LHCN-M2 (cell line): ENCODE results near the gene KDF1. TPM values are rescaled to one million over a fixed set of nuclear protein-coding genes. Genes with fewer than 3 reads are reported as not detected.

ENCODE experiments used
- DNase-seq: peaks from one replicate; pipeline ENCODE4 v3.0.0-alpha.2; 2012; ENCODE audit warnings: low read depth
- polyA plus RNA-seq: library from polyadenylated mRNA; unstranded; fragments of >200 nt; gene quantifications from one replicate; pipeline ENCODE4 v1.2.1, GENCODE V29; 2012; ENCODE audit warnings: missing spikeins
- total RNA-seq: library from RNA; depleted of rRNA; stranded (reverse); fragments of >200 nt; gene quantifications from 2 replicates; pipeline ENCODE4 v1.2.3, GENCODE V29; 2014; rRNA removed

KDF1 gene, protein sequence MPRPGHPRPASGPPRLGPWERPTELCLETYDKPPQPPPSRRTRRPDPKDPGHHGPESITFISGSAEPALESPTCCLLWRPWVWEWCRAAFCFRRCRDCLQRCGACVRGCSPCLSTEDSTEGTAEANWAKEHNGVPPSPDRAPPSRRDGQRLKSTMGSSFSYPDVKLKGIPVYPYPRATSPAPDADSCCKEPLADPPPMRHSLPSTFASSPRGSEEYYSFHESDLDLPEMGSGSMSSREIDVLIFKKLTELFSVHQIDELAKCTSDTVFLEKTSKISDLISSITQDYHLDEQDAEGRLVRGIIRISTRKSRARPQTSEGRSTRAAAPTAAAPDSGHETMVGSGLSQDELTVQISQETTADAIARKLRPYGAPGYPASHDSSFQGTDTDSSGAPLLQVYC
- total RNA-seq, result not detected in 2 replicates
- polyA plus RNA-seq, result not detected

DNA sequence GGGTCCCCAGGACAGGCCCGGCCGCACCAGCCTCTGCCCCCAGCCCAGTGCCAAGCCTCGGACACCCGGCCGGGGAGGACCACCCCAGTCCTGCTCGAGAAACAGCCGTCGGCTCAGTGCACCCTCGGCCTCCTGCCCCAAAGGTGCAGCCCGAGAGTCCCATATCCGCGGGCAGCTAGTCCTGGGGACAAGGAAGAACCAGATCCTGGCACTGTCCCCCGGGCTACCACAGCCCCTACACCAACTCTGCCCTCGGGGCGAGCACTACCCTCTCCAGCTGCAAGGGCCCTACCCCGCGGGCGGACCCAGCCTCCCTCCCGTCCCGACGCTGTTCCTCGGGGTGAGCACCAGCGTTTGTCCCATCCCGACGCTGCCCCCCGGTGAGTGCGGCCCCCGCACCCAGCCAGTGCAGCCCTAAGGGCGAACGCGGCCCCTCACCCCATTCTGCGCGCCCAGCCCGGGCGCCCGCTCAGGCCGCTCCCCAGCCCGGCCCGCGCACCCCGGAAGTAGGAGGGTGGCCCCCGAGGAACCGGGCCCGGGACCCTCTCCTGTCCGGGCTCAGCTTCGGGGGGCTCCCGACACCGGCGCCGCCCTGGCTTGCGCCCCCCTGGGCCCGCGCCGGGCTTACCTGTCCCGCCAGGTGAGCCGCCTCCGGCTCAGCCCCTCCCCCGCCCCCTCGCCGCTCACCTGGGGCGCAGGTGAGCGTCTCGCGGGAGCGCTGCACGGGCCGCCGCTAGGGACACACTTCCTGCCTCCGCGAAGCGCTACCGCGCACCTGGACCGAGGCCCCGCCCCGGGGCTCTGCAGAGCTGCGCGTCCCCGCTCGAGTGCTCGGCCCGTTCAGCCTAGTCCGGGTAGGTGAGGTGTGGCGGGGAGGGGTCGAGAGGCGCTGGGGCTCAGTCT, at the start of gene KDF1:
Gene KDF1, minus strand, starts transcription at position 747 of the 903 bp plus-strand sequence. CDS start 8,088 bp downstream, outside the sequence.
- no peak for DNase-seq

DNA sequence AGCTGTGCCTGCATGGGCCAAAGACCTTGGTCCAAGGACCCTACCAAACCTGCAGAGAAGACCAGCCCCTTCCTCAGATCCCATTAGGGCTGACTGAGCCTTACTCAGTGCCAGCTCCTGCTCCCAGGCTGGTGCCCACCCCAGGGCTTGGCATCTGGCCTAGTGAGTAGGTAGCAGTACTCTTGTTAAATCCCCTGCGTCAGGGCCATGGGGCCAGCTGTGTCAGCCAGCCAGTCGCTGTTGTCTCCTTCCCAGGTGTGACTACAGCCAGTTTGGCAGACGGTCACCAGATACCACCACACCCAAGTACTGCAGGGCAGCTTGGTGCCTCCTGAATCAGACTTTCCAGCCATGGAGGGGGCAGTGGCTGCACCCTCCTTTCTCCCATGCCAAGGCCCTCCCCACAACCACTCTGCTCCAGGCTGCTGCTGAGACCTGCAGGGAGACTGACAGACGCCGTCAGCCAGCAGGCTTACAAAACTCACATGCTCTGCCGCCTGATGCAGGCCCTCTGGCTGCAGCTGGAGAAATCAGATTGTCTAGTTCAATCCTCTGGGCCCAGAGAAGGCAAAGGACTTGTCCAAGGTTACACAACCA, 49.4 kb upstream of the KDF1 start:
- DNase-seq, result no peak

- DNase-seq, result no peak
Observed at GRCh38 chr1:27007909-27008582, 47.8 kb upstream of the KDF1 start.

- no peak for DNase-seq
Observed at GRCh38 chr1:27006683-27007082, 46.4 kb upstream of the KDF1 start.

DNA sequence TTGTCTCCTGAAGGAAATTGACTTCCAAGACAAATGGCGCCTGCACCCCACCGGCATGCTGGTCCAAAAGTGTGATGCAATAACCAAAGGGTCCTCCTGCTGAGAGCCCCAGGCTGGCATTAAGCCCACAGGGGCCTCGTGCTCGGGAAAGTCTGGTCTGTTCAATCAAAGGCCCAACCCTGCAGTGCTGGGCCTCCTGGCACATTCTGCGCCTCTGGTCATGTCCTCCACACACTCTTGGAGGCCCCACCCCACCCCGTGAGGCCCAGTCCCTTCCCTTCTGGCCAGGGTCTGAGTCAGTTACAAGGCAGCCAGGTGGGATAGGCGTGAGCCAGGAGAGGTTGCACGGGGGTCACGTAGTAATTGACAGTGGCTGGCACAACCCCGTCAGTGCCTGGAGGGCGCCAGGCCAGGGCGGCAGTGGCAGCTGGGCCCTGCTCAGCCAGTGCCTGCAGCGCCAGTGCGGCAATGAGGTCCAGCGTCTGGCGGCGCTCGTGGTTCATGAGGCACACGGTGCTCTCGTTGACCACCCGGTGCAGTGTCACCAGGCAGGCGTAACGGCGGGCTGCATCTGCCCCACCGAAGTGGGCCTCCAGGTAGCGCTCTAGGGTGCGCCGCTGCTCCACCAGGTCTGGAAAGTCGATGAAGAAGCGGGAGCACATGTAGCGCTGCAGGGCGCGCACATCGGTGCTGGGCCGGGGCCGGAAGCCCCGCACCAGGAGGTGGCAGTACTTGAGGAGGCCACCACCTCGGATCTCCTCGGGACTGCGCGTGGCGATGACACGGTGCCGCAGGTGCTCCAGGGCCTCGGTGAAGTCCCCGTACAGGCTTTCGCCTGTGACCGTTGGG, 45.6 kb upstream of the KDF1 start:
- DNase-seq, result no peak

DNA sequence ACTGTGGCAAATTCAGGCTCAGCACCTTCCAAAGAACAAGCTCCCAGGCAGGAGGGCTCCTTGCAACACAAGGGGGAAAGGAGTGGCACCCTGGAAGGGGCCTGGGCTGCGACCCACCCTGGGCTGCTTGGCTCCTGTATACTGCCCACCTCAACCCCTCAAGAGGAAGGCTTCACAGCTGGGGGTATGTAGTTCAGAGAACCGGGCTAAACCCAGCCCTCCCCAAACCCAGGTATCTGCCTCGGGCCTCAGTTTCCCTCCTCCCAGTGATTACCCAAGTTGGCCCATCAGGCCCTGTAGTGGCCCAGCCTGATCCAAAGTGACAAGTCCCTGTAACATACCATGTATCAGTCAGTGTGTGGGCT, 44.9 kb upstream of the KDF1 start:
- no peak for DNase-seq

DNA sequence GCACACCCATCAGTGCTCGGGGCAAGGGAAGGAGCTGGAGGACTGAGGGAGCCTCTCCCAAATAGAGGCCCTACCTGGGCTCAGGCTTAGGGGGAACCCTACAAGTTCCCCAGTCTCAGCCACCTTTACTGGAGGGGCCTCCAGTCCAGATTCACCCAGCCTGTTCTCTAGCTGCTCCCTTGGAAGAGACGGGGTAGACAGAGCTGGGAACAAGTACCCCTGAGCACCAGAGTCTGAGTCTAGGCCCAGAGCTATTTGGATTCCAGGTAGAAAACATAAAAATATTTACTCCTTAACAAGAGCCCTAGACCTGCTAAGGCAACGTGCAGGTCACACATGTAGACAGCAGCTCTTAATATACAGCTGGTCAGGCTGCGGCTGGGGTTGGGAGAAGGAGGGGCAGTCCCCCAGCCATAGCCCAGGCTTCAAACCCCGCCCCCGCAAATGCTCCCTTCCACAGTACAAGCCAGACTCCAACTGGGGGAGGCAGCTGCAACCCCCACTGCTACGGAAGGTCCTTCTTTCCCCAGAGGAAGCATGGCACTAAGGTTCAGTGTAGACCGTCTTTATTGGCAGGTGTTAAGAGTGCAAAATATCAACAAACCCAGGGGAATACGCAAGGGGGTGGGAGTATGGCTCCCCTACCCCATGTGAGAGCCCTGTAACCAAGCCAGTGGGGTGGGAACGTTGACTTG, 44.4 kb upstream of the KDF1 start:
- no peak for DNase-seq

- no peak for DNase-seq
Observed at GRCh38 chr1:27003745-27004470, 43.6 kb upstream of the KDF1 start.

GRCh38 chr1:27001570-27002360, 41.5 kb upstream of the KDF1 start:
- DNase-seq, result no peak

GRCh38 chr1:27000817-27001460, 40.7 kb upstream of the KDF1 start:
- DNase-seq, result no peak

GRCh38 chr1:27000090-27000816, 40.0 kb upstream of the KDF1 start:
- DNase-seq, result no peak

DNA sequence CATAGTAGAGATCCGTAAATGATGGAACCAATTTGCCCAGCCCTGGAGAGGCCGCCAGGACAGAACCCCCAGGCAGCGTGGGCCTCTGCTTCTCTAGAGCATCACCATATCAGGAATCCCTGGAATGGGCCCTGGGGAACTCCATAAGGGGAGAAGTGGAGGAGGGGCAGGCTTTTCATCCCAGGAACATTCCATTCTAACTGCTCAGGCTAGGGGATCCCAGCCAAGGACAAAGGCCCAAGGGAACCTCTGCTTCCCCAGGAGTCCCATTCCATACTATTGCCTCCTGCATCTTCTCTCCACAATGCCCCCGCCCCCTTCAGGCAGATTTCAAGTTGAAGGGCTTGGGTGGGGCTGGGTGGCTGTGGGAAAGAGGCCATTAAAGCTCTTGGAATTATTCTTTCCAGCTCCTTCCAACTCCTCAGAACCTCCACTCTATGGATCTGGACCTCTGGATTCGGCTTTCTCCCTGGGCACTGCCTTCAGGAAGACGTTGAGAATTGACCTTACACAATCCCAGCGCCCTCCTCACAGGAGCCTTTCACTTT, 39.2 kb upstream of the KDF1 start:
- peak; percentile 92 for DNase-seq

DNA sequence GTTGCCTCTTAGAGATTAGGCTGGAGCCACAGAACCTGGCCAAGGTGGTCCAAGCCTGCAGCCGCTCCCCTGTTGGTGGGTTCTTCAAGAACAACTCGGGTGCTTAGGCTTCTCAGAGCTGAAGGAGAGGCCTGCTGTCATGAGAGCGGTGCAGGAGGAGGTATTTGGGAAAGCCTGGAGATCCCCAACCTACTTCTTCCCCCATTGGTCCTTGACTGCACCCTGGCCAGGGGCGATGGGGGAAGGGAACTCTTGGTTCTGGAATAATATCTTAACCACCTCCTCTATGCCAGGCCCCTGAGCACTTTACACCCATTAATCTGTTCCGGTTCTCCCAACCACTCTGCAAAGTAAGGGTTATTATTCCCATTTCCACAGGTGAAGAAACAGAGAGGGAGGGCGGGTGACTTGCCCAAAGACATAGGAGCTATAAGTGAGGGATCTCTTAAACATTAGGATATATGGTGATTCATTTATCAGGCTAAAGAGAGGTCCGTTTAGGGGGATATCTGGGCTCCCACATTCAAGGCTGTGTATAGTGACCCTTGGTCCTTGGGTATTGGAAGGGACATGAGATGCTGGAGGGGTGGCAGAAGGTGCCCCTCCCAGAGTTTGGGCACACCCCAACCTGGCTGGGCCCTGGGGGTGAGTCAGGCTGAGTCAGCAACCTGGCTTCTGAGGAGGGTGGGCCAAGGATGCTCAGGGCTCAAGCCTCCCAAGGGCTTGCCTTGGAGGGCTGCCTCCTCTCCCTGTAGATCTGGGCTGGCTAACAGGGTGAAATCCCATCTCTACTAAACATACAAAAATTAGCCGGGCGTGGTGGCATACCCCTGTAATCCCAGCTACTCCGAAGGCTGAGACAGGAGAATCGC, 38.4 kb upstream of the KDF1 start:
- no peak for DNase-seq

DNA sequence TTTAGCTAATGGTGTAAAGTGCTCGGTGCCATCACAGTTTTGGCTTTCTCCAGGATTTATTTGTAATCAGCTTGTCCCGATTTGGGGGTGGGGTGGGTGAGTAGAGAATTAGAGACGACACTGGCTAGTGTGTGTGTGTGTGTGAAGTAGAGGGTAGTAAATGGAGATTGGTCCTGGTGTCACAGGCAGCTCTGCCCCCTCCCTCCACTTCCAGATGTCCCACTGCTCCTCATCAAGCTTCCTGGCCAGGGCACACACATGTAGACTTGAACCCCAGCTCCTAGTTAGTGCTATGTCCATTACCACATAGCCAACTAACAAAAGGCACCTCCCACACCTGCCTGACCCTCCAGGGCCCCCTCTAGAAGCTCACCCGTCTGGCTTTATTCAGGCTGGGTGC, 36.4 kb upstream of the KDF1 start:
- DNase-seq, result no peak

DNA sequence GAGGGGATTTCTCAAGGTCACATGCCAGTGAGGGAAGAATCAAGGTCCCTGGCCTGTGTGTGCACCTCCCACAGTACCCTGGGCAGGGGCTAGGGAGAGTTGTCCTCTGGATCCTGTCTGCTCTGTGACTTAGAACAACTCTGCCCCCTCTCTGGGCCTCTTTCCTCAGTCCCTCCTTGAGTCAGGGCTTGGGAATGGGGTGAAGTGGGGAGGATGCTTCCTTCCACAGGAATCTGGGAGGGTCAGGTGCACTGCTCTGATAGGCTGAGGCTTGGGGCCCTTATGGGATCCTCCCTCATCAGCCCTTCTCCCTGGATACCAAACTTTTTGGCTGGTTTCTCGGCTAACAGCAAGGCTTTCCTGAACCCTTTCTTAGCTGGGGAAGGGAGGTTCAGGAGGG, 35.8 kb upstream of the KDF1 start:
- no peak for DNase-seq
